GM23248 (cell line): ENCODE measurements around the gene PCSK5.

Experiments used
- EZH2 ChIP-seq: fragments of 200-600 bp; sonication (generic); IDR thresholded peaks from 2 replicates; pipeline ENCODE4 v1.6.1; 2018; ENCODE audit warnings: antibody characterized with exemption, mild to moderate bottlenecking; ENCODE audit not compliant: insufficient read depth, poor library complexity, severe bottlenecking
- EZH2phosphoT487 ChIP-seq: fragments of 200-600 bp; sonication (generic); IDR thresholded peaks from 2 replicates; pipeline ENCODE4 v1.6.1; 2018; ENCODE audit warnings: antibody characterized with exemption, moderate library complexity, mild to moderate bottlenecking, low read depth; ENCODE audit not compliant: insufficient read depth

- TF ChIP-seq EZH2 (no peak), EZH2phosphoT487 (no peak)
These were observed 199.9 kb downstream of the PCSK5 start for GRCh38 chr9:76090330-76090729.
